NCI-H187 treated with DMSO at 0.1 percent for 48 hours (cell line): Measurements from ENCODE around the gene HSPA2.

Source experiments
- DNase-seq: peaks from one replicate; lab custom pipeline; 2025; lab: John Stamatoyannopoulos, UW

Gene HSPA2

DNA sequence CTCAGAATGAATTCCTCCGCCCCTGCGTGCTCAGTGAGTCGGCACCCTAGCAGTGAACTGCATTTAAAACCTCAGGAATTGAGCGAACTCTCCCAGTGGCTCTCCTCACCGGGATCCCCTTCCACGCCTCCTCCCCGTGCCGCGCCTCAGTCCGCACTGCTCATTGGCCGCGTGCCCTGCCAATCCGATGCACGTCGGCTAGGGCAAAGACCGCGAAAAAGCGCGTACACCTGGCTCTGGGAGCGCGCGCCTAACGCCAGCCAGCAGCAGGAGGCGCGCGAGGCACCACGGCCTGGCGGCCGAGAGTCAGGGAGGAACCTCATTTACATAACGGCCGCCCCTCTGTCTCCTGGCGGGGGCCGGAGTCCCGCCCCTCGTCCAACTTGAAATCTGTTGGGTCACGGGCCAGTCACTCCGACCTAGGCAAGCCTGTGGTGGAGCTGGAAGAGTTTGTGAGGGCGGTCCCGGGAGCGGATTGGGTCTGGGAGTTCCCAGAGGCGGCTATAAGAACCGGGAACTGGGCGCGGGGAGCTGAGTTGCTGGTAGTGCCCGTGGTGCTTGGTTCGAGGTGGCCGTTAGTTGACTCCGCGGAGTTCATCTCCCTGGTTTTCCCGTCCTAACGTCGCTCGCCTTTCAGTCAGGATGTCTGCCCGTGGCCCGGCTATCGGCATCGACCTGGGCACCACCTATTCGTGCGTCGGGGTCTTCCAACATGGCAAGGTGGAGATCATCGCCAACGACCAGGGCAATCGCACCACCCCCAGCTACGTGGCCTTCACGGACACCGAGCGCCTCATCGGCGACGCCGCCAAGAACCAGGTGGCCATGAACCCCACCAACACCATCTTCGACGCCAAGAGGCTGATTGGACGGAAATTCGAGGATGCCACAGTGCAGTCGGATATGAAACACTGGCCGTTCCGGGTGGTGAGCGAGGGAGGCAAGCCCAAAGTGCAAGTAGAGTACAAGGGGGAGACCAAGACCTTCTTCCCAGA lies at the start of gene HSPA2:
TSS of gene HSPA2 (plus strand) at position 534 of the 995 bp plus-strand sequence. CDS start at position 643, 109 bp downstream.
- peak; percentile 82 for DNase-seq

DNA sequence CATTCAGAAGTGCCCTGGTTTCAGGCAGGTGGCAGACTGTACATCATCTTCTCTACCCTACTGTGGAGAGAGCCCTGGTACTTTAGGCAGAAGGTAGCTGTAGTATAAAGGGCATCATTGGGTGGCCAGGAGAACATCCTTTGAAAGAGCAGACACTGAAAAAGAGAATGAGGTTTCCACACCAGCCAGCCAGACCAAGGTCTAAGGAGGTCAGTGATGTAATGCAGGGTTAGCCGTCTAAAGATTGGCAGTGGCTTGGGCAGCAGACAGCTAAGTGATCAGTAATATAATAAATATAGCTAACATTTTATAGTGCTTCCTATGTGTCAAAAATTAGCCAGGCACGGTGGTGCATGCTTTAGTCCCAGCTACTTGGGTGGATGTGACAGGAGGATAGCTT lies 48.9 kb upstream of the HSPA2 start:
- no peak for DNase-seq

- no peak for DNase-seq
These were observed 47.1 kb upstream of the HSPA2 start for GRCh38 chr14:64493455-64493854.

GRCh38 chr14:64495252-64495651 lies 45.3 kb upstream of the HSPA2 start:
- DNase-seq = no peak

GRCh38 chr14:64496764-64497163 lies 43.8 kb upstream of the HSPA2 start:
- no peak for DNase-seq

DNA sequence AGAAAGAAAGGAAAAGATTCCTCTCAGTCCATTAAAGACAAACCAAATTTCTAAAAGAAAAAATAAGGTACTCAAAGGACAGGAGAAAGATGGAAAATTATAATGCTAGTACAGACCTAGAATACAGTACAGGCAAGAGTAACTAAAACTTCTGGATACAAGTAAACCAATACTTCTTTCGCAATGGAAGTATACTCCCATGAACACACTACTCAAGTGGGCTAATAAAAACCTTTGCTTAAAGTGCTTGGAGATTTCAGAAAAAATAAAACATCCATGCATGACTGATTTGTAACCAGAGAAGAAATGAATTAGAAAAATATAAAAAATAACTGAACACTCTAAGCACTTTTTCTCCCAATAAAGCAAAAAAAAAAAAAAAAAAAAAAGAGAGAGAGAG lies 40.5 kb upstream of the HSPA2 start:
- DNase-seq = no peak

DNA sequence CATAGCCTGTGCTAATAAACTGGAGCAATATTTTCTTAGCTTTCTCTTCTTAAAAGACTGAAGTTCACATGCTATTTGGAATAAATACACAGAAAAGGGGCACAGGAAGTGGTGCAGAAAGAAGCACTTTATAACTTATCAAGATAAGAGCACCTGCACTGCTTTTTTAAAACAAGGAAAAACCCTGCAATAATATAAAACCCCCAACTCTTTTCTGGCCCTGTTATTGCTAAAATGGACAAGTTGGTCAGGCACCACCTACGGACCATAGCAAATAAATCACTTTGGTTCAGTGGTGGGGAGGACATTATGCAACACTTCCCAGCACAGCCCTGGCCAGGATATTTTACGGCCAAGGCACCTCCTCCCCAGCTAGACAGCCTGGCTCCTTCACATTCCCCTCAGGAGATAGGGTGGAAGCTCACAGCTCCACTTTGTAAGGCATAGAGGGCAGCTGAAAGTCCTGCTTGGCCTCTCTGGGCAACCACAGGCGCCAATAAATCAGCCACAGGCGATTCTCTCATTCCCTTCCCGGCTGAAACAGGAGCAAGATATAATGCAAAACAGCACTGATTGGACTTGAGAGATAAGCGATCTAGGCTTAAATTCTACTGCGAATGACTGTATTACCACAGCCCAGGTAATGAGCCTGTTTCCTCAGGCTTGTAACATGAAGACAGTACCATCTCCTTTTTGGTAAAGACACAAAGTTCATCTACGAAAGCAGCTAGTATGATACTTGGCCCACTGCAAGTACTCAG lies 39.0 kb upstream of the HSPA2 start:
- DNase-seq = no peak

- no peak for DNase-seq
These were observed 38.1 kb upstream of the HSPA2 start for GRCh38 chr14:64502456-64502855.

- DNase-seq = no peak
These were observed 37.6 kb upstream of the HSPA2 start for GRCh38 chr14:64502887-64503433.

GRCh38 chr14:64503434-64504309 lies 36.9 kb upstream of the HSPA2 start, which contains the start of gene ZBTB25:
ZBTB25 (minus strand) TSS chr14:64503838; CDS start chr14:64490533, 13,305 bp downstream.
- DNase-seq = peak; percentile 33

DNA sequence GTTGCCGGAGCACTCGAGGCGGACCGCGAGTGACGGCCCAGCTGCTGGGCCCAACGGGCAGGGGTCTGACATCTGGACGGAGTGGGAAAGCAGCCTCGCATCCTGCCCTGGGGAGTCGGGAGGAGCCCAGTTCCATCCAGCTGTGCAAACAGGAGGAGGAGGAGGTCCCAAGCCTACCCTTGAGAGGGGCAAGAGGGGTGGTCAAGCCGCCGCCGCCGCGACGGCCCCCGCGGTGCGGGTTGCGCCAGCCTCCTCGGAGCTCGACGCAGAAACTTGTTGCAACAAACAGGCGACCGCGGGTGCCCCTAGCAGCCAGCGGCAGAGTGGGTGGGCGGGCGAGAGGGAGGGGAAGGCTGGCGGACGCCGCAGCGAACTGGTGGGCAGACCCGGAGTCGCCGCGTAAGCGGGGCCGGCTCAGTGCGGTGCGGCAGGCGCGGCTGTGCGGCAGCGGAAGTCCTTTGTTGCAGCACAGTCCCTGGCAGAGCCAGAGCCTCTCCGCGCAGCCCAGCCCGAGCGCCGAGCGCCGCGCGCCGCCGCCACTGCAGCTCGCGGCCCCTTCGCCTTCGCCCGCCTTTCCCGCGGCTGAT lies 36.1 kb upstream of the HSPA2 start, which contains the start of gene ZBTB1:
TSS of gene ZBTB1 (plus strand) at position 461 of the 587 bp plus-strand sequence. CDS start 16,735 bp downstream, outside the sequence.
- peak; percentile 36 for DNase-seq

DNA sequence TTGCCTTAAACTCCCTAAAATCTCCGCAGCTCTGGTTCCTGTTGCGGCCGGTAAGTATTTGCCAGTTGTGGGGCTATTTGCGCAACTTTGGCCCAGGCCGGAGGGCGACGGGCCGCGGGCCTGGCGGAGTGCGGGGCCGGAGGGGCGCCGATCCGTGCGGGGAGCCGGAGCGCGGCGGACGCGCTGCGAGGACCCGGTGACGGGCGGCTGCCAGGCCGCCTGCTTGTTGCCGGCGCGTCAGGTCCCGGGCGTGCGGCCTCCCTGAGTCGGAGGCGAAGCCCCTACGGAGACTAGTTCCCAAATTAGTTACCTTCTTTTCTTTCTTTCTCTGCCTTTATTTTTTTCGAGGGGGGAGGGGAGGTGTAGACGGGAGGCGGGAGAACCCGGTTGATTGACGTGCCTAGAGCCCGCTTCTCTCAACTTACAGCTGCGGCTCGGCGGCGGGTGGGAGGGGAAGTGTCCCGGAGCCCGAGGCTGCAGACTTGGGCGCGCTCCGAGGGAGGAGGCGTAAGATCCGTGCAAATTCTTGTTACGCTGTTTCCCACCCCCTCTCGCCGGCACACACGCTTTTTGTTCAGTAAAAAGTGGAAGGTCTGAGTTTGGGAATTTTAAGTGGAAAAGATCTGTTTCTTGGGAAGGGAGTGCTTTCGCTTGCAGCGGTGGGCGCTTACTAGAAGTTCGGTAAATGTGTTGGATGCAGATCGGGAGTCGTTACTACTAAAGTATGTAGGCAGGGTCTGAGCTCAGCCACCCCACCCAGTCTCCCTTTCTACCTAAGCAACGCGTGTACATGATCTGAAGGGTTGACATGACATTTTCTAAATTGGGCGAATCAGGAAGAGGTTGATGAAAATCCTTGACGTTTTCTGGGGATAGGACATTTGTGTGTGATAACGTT lies 35.4 kb upstream of the HSPA2 start:
- DNase-seq = peak; percentile 51

DNA sequence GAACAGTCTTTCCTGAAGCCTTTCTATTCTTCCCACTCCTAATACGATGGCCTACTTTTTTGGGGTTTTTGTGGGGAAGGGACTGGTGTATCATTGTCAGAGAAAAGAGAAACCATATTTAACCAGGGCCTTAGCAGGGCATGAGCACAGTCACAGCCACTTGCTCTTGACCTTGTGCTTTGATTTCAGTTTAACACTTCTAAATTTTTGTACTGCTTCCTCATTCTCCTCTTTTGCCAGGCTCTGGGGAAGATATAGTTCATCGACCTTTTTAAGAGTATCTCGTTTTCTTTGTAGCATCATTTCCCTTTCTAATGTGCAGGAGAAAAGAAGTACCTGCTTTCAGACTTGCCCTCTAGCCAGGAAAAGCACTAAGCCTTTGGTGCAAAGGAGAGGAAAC lies 33.8 kb upstream of the HSPA2 start:
- DNase-seq = no peak

GRCh38 chr14:64507376-64508156 lies 33.0 kb upstream of the HSPA2 start:
- DNase-seq = no peak

- DNase-seq = no peak
These were observed 32.2 kb upstream of the HSPA2 start for GRCh38 chr14:64508215-64508776.

GRCh38 chr14:64509036-64509435 lies 31.5 kb upstream of the HSPA2 start:
- DNase-seq = no peak

- peak; percentile 49 for DNase-seq
These were observed 29.5 kb upstream of the HSPA2 start for GRCh38 chr14:64510825-64511671.

DNA sequence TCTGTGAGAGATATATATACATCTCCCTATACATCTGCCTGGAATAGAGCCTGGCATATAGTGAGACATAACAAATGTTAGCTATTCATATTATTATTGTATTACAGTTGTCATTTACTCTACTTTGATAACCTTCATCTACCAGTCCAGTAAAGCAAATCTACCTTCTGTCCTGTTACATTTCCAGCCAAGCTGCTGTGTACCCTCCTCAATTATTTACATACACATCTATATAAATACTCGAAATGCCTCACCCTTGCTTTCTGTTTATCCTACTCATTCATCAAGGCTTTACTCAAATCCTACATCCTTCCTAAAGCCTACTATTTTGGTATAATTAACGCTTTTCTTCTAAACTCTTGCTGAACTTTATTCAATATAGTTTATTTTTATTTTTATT lies 27.3 kb upstream of the HSPA2 start:
- no peak for DNase-seq
